Type B pancreatic cell (in vitro differentiated cells): Measurements from ENCODE around the gene TXN2. TPM values are rescaled to one million over a fixed set of nuclear protein-coding genes. Genes with fewer than 3 reads are reported as not detected.

ENCODE experiments used
- DNase-seq: peaks from one replicate; pipeline ENCODE4 v3.0.0; 2021; ENCODE audit warnings: mixed read lengths; ENCODE audit not compliant: unreplicated experiment; ENCODE audit errors: extremely low spot score
- H3K27ac Mint-ChIP-seq: 2 replicates; pipeline ENCODE4 v1.8.0; 2021; ENCODE audit warnings: mild to moderate bottlenecking, mixed read lengths
- H3K27me3 Mint-ChIP-seq: 2 replicates; pipeline ENCODE4 v1.8.0; 2021; ENCODE audit warnings: mixed read lengths
- H3K36me3 Mint-ChIP-seq: 2 replicates; pipeline ENCODE4 v1.8.0; 2021; ENCODE audit warnings: mixed read lengths
- H3K4me1 Mint-ChIP-seq: one replicate; pipeline ENCODE4 v1.8.0; 2021; ENCODE audit warnings: mixed read lengths; ENCODE audit not compliant: unreplicated experiment
- H3K4me3 Mint-ChIP-seq: 2 replicates; pipeline ENCODE4 v1.8.0; 2021; ENCODE audit warnings: mild to moderate bottlenecking, mixed read lengths
- H3K9me3 Mint-ChIP-seq: 2 replicates; pipeline ENCODE4 v1.8.0; 2021; ENCODE audit warnings: mixed read lengths
- total RNA-seq: library from RNA; stranded (reverse); gene quantifications from 2 replicates; pipeline ENCODE4 v1.2.1, GENCODE V29; 2021; ENCODE audit warnings: low replicate concordance
- TF ChIP-seq, protein P1 (sequence below): fragments of 200-600 bp; sonication (generic); conservative IDR thresholded peaks from 2 replicates; pipeline ENCODE4 v1.5.0; 2021; ENCODE audit warnings: antibody characterized with exemption, mild to moderate bottlenecking

Gene TXN2
- total RNA-seq, 1 donor from 2014 or later, result 73.4 TPM

DNA sequence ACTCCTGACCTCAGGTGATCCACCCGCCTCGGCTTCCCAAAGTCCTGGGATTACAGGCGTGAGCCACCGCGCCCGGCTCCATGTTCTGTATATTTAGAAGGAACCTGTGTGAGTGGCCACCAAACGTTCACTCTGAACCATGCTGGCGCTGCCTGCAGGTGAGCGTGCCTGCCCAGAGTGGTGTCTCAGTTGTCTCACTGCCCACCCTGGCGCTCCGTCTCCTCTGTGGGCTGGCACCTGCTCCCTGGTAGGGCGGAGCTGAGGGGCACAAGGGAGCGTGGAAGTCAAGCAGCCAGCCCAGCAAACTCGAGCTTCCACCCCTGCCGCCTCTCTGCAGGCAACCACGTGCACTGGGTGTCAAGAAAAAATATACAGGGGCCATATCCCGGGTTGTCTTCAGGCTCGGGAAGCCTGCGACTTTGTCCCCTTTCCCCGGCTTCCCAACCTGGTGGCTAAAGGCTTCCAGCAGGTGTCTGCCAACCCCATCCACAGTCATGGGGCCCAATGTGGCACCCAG lies 16.7 kb downstream of the TXN2 start:
- H3K4me1 Mint-ChIP-seq, result peaks cover 11% of the 10 kb centered on the region
- H3K9me3 Mint-ChIP-seq, result no peaks in the 10 kb centered on the region
- H3K36me3 Mint-ChIP-seq, result no peaks in the 10 kb centered on the region
- no peak for DNase-seq
- H3K27ac Mint-ChIP-seq, result peak overlapping the region; percentile 86
- H3K27me3 Mint-ChIP-seq, result no peaks in the 10 kb centered on the region
- H3K4me3 Mint-ChIP-seq, result no peak overlapping the region
- TF ChIP-seq, protein P1, sequence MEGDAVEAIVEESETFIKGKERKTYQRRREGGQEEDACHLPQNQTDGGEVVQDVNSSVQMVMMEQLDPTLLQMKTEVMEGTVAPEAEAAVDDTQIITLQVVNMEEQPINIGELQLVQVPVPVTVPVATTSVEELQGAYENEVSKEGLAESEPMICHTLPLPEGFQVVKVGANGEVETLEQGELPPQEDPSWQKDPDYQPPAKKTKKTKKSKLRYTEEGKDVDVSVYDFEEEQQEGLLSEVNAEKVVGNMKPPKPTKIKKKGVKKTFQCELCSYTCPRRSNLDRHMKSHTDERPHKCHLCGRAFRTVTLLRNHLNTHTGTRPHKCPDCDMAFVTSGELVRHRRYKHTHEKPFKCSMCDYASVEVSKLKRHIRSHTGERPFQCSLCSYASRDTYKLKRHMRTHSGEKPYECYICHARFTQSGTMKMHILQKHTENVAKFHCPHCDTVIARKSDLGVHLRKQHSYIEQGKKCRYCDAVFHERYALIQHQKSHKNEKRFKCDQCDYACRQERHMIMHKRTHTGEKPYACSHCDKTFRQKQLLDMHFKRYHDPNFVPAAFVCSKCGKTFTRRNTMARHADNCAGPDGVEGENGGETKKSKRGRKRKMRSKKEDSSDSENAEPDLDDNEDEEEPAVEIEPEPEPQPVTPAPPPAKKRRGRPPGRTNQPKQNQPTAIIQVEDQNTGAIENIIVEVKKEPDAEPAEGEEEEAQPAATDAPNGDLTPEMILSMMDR, result no peak

- no peak overlapping the region for H3K4me3 Mint-ChIP-seq
- H3K4me1 Mint-ChIP-seq, result peaks cover 11% of the 10 kb centered on the region
Measured at GRCh38 chr22:36463783-36464184, 17.7 kb downstream of the TXN2 start.

DNA sequence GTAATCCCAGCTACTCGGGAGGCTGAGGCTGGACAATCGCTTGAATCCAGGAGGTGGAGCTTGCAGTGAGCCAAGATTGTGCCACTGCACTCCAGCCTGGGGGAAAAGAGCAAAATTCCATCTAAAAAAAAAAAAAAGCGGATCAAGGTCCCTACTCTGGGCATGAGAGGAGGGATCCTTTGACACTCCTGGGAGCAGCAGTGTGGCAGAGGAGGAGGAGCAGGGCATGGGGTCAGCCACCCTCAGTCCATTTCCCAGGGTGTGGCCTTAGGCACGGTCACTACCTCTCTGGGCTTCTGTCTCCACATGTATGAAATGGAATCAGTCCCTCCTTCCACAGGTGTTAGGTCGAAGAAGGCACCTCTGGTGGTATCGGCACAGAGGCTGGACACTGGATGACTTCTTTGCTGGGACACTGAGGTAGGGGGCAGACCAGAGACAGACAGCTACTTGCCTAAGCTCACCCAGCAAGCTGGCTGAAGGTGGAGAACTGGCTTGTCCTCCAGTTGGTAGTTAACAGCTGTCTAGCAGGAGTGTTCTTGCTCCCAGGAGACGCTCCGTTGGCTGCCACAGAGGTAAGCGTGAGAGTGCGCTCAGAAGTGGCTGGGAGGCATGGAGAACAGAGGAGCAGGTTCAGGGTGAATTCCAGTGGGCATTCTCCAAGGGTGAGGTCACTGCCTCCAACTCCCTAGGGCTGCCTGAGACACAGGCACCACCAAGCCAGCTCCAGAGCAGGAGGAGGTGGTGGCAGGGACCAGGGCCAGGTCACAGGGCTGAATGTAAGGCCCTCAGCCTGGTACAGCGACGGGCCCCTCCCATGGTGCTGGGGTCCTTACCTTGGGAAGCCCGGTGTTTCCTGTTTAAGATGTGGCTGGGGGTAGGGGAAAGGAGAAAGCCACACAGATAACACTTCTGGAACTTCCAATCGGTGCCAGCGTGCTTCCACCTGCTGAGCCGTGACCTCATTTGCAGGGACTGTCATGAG lies 19.5 kb downstream of the TXN2 start:
- Mint-ChIP-seq H3K4me1 (peaks cover 11% of the 10 kb centered on the region), H3K27ac (peak overlapping the region; percentile 97), H3K36me3 (no peaks in the 10 kb centered on the region), H3K4me3 (no peak overlapping the region), H3K27me3 (no peaks in the 10 kb centered on the region), H3K9me3 (no peaks in the 10 kb centered on the region)
- no peak for DNase-seq
- TF ChIP-seq, protein P1, result no peak

More at GRCh38 chr22:36463783-36464184, 17.7 kb downstream of the TXN2 start:
- H3K27ac Mint-ChIP-seq, result no peak overlapping the region
- no peaks in the 10 kb centered on the region for H3K27me3 Mint-ChIP-seq
- TF ChIP-seq, protein P1, result no peak
- no peaks in the 10 kb centered on the region for H3K36me3 Mint-ChIP-seq
- DNase-seq, result no peak
- H3K9me3 Mint-ChIP-seq, result no peaks in the 10 kb centered on the region

DNA sequence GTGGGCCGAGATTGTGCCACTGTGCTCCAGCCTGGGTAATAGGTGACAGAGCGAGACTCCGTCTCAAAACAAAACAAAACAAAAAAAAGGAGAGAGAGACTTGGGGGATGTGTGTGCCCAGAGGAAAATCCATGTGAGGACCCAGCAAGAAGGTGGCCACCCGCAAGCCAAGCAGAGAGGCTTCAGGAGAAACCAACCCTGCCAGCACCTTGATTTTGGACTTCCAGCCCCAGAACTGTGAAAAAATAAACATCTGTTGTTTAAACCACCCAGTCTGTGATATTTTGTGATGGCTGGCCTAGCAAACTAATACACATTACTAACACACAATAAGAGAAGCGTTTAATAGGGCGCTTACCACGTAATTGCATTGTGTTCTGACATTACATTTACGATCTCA lies 21.2 kb downstream of the TXN2 start:
- no peak for DNase-seq
- H3K27me3 Mint-ChIP-seq, result no peaks in the 10 kb centered on the region
- H3K4me1 Mint-ChIP-seq, result peaks cover 11% of the 10 kb centered on the region
- no peaks in the 10 kb centered on the region for H3K9me3 Mint-ChIP-seq
- H3K36me3 Mint-ChIP-seq, result no peaks in the 10 kb centered on the region
- H3K4me3 Mint-ChIP-seq, result no peak overlapping the region
- TF ChIP-seq, protein P1, result no peak
- peak overlapping the region; percentile 82 for H3K27ac Mint-ChIP-seq

GRCh38 chr22:36457688-36458450 lies 23.6 kb downstream of the TXN2 start:
- H3K4me1 Mint-ChIP-seq, result peaks cover 11% of the 10 kb centered on the region
- H3K4me3 Mint-ChIP-seq, result no peak overlapping the region
- no peak overlapping the region for H3K27ac Mint-ChIP-seq
- TF ChIP-seq, protein P1, result no peak
- no peaks in the 10 kb centered on the region for H3K36me3 Mint-ChIP-seq
- DNase-seq, result no peak
- no peaks in the 10 kb centered on the region for H3K9me3 Mint-ChIP-seq
- H3K27me3 Mint-ChIP-seq, result no peaks in the 10 kb centered on the region
